NCI-H226 (cell line): ENCODE data around the gene RALGPS1.
"Not testable (repeated sequence)": the region's sequence is repeated elsewhere in the genome, so short reads cannot be mapped to it uniquely, and the experiment has no call there.

Source experiments
- DNase-seq: peaks from one replicate; pipeline ENCODE4 v3.0.0-alpha.2; 2015

Gene RALGPS1

DNA sequence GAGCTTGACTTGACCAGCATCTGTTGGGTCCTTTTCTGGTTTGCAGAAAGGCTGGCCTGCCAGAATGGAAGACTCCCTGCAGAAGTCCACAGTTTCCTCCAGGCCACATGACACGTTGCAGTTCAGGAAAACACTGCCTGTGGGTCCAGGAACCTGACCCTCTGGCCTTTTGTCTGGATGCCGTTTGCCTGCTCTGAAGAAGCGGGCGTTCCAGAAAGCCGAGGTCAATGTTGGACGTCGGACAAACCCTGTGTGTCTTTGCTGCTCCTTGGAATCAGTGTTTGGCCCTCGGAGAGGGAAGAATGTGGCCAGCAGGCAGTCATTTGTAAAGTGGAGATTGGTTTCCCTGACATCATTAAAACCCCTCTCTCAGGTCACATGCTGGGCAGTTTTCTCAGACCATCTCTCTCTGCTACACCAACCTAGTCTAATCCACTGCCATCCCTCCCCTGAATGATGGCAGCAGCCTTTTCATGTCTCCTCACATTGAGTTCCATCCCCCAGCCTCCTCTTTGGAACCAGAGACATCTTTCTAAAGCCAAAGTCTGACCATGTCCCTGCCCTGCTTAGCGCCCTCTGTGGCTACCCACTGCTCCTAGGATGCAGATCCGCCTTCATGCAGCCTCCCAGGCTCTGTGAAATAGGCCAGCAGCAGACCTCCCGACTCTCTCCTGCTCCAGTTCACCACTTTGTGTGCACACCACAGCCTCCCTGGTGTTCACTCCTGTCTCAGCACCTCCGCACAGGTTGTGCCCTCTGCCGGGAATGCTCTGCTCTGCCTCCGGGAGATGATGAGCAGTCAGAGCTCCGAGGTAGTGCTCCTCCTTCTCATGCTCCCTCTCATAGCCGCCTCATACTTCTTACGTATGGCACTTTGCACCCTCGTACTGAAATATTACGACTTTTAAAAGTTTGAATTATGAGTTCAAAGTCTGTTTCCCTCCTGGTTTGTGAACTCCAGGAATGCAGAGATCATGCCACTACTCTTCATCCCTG, 75.6 kb downstream of the RALGPS1 start:
- DNase-seq, result no peak

DNA sequence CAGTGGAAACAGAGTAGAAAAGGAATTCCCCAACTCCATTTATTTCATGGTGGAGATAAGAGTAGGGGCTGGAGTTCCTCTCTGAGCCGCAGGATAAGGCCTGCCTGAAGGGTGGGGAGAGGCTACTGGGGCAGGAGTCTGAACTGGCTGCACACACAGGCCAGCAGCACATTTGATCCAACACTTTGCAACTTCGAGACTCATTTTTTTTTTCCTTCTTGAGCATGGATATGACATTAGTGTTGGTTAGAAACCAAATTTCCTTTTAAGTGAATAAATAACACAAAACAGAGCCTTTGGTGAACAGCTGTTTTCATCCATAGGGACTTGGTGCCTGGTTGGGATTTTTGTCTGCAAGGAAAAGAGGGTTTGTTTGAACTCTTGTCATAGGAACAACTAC, 76.6 kb downstream of the RALGPS1 start:
- no peak for DNase-seq

DNA sequence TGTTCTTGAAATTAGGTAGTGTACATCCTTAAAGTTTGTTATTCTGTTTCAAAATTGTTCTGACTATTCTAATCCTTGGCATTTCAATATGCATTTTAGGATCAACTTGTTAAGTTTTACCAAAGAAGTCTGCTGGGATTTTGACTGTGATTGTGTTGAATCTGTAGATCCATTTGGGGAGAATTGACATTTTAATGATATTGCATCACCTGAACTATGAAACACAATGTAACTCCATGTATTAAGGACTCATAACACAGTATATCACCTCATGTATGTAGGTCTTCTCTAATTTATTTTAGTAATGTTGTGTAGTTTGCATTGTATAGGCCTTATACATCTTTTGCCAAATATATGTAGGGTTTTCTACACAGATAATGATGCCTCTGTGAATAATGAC, 77.8 kb downstream of the RALGPS1 start:
- DNase-seq, result no peak

DNA sequence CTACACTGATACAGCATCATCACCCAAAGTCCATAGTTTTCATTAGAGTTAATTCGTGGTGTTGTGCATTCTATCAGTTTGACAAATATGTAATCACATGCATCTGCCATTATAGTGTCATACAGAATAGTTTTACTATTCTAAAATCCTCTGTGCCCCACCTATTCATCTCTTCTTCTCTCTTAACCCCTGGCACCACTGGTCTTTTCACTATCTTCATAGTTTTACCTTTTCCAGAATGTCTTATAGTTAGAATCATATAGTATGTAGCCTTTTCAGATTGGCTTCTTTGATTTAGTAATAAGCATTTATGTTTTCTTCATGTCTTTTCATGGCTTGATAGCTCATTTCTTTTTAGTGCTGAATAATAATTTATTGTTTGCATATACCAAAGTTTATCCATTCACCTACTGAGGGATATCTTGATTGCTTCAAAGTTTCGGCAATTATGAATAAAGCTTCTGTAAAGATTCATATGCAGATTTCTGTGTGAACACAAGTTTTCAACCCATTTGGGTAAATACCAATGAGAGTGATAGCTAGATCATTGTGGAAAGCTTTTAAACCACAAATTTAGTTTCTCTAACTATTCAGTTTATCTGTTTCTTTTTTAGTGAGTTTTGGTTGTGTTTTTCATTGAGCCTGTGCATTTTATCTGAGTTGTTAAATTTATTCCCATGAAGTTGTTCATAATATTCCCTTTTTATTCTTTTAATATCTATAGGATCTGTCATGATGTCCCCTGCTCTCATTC, 84.9 kb downstream of the RALGPS1 start:
- no peak for DNase-seq

DNA sequence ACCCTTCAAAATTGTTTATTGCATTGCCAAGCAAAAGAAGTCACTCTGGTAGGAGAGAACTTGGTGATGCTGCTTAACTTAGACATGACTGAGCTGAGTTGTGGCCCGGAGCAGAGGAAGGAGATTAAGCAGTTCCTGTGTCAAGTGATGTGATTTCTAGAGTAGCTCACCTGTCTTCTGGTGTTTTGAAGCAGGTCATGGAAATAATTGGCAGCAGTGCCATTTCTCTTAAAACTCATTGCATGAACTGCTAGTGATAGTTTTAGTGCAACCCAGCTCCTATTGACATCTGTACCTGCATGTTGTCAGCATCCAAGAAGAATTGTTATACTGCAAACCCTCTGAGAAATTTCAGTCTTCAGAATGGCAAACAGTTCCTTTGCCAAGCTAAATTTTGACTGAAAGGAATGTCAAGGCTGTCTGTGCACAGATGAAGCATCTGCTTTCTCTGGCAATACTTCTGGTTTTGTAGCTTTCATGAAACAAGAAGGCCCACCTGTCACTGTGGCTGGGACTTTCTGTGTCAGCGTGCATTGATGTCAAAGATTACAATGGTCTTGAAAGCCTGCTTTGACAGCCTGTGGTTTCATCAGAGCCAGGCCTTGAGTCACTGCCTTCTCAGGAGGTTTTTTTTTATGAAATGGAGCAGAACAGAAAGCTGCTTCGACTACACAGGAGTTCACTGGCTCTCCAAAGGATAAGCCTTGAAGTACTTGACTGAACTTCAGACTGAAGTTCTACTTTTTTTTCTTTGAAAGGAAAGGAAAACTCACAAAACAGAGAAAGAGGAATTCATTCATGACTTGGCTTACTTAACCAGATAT, 90.6 kb downstream of the RALGPS1 start:
- DNase-seq, result no peak

DNA sequence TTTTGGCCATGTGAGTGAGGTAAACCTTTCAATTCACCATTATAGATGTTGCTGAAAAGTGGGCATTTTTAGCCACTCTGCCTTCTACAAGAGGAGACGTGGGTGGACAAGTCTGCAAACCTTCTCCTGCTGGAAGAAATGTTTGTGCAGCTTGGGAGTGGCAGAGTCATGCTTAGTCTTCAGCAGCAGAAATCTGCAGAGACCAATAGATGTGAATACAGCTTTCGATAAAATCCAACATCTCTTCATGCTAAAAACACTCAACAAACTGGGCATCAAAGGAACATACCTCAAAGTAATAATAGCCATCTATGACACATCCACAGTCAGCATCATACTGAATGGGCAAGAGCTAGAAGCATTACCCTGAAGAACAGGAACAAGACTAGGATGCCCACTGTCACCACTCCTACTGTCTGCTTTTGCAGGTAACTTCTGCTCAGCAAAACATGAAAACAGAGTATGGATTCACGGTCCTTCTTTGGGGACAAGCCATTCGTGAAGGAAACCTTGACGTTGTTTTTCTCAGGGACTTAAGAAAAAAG, 91.3 kb downstream of the RALGPS1 start:
- no peak for DNase-seq

DNA sequence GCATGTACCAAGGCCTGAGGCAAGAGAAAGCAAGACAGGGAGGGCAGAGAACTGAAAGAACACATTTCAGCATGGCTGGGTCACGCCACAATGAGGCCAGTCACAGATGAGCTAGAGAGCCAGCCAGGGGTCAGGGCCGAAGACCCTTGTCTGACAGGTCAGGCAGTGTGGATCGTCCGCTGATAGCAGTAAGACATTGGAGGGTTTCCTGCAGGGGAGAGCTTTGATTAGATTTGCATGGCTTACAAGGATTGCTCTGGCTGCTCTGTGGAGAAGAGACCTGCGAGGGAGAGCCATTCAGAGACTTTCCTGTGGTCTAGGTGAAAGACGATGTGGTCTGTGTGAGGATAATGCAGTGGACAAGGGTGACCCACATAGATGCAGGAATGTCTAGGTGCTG, 93.1 kb downstream of the RALGPS1 start:
- DNase-seq, result no peak

DNA sequence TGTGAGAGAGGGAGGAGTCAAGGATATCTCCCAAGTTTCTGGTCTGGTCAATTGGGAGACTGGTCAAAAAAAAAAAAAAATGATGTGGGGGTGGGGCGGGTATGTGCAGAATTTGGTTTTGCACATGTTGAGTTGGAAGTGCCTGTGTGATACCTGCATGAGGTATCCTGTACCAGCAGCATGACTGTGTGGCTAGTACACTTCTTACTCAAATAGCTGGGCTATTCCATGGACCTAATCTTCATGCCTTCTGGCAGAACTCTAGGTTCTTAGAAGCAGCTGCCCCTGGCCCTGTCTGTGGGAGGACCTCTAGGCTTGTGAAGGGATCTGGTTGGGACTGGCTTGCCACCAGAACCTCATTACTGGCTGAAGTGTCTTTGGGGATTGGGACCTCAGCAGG, 93.5 kb downstream of the RALGPS1 start:
- no peak for DNase-seq

DNA sequence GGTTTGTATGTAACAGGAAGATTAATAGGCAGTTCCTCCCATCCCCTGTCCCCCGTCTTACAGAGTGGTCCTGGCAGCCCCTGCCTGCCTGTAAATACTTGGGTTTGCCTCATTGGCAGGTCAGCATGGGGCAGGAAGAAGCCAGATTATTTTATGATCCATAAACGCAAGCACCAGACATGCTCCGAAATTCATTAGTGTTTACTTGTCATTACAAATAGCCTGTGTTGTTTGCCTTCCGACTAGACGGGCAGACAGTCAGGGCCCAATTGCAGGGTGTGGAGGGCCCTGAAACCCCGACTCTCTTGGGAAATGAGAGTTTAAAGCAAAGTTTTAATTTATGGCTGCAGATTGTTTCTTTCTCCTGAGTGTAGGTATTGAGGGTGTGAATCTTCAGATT, 97.2 kb downstream of the RALGPS1 start:
- no peak for DNase-seq

DNA sequence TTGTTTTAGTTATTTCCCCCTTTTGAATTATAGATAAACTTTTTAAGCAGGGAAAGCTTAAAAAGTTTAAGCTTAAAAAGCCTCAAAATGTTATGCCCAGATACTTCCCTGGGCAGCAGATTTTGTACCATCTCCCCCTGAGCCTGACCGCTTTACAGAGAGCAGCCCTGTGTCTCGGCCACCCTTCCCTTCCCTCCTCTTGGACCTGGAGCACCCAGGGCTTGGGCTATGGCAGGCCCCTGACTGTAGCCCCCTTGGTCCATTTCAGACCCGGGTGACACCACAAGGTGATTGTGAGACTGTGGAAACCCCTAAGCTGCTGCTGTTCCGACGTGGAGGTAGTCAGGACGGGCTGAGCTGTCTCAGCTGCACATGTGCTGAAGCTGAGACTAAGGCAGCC, 97.7 kb downstream of the RALGPS1 start:
- DNase-seq, result no peak

DNA sequence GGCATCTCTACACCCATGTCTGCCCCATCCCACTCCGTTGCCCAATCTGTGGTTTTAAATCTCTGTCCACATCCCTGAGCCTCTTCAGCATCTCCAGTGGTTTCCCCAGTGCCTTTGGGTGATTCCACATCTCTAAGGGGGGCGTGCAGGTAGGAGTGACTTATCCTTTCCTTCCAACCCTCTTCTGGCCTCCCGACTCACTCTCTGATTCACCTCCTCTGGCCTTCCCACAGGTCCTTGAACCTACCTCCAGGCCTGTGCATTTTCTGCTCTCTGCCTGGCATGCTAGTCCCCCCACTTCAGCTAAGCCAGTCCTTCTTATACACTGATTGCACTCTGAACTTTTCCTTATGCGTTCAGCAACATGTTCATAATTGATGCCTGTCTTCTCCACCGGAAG, 99.0 kb downstream of the RALGPS1 start:
- DNase-seq, result no peak

DNA sequence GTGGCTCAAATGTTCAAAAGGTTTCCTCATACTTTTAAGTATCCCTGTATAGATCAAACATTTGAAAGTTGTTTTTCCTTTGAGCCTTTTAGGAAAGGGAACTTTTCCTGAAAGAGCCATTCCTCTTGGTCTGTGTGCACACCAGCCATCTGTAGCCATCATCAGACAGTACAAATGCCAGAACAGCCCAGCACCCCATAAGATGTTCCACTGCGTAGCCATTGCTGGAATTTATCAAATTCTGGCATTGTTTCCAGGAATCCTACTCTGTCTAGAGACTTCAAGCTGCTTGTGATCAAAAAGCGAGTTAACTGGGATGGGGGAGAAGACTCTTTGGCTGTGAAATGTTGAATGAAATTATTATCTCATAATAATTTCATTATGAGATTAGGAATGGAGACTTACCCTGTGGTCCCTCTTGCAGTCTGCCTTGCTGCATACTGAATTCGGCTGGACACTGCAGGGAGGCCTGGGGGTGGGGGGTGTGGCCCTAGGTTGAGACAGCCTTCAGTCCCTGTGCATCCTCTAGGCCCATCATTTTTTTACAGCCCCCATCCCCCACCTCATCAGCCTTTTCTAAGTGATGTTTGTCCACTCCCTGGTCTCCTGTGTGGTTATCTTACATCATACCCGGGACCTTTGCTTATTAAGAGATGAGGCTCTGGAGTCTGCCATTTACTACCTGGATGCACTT, 99.8 kb downstream of the RALGPS1 start:
- no peak for DNase-seq

DNA sequence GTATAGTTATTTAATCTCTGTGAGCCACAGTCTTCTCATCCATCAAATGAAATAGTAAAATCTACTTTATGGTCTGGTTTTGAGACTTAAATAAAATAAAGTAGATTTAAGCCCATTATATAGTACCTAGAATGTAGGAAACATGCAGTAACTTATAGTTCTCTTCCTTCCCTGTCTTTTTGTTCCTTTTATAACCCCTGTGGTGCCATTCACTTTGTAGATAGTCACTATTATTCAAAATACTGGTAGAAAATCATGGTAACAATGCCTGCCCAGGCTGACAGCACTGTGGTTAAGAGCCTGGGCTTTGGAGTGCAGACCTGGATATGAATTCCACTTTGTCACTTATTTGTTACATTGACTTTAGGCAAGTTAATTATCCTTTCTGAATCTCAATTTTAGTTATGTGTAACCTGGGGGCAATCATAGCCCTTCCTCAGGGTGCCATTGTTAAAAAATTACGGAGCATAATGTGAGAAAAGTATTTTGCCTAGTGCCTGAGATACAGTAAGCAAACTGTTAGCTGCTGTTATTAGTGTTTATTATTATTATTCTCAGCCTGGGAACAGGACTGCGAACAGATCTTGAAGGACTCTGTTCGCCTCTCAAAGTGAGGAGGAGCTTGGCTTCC, 100.4 kb downstream of the RALGPS1 start:
- DNase-seq, result no peak

DNA sequence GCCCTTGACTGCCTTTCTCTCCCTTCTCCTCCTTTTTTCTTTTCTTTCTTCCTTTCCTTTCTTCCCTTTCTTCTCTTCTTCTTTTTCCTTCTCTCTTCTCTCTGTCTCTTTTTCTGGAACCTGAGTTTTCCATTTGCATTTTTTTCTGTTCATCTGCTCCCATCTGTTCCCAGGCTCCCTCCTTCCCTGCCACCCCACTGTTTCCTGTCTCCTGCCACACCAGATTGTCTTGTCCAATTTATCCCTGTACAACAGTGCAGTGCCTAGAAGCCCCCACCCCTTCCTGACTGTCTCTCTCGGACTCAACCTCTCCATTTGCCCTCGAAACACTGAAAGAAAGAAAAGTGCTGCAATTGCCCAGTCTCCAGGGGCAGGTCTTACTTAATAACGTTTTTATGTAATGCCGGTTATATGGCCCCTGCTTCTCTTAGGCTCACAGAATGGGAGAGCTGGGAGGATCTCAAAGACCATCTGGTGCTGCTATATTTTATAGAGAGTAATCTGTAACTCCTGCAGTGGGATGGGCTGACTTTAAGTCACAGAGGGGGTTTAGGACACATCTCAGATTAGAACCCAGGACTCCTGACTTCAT, 101.4 kb downstream of the RALGPS1 start:
- DNase-seq, result no peak

DNA sequence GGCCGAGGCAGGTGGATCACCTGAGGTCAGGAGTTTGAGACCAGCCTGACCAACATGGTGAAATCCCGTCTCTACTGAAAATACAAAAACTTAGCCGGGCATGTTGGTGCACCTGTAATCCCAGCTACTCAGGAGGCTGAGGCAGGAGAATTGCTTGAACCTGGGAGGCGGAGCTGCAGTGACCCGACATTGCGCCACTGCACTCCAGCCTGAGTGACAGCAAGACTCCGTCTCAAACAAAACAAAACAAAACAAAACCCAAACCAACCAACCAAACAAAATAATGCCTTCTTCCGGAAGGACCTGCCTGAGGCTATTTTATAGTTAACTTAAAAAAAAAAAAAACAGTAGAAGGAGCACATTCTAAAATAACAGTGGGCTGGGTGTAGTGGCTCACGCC, 103.4 kb downstream of the RALGPS1 start:
- not testable (repeated sequence) for DNase-seq

DNA sequence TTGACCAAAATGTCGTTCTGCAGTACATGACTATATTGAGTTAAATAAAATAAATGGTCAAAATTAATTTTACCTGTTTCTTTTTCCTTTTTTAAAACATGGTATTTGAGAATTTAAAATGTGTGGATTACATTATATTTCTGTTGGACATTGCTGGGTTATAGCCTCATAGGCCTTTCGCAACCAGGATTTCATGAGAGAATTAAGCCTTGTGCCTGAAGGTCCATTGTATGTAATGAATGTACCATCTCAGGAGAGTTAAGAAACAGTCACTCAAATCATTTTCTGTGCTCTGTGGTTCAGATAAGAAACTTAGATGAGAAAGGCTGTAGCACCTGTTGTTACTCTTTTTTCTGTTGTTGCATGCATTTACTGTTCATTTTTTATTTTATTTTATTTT, 104.4 kb downstream of the RALGPS1 start:
- no peak for DNase-seq

DNA sequence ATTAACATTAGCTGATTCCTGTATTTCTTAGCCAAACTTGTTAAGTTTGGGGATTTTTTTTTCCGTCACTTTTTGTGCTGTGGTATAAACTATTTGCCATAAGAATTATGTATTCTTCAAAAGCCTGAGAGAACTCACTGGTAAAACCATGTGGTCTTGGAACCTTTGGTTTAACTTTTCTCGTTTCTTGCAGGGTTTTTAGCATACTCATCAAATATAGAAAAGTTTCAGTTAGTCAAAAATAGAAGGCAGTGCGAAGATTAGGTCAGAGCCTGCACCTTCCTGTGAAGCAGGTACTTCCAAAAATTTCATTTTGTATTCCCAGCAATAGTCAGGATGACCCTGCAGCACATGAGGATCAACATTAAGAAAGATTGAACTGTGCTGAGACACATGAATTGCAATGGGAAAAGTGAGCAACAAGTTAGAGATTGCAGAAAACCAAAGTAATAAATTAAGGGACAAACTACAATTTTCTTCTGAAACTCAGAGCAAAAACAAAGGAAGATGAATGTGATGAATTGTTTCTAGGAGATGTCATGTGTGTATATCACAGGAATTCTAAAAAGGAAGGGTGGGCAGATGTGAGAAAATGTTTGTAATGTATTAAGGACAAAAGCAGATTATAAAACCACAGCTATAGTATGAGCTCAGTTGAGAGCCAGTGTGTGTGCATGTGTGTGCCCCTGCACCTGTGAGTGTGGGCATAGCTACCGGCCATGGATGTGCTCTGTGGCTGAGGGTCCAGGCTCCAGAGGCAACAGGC, 105.6 kb downstream of the RALGPS1 start:
- DNase-seq, result no peak

DNA sequence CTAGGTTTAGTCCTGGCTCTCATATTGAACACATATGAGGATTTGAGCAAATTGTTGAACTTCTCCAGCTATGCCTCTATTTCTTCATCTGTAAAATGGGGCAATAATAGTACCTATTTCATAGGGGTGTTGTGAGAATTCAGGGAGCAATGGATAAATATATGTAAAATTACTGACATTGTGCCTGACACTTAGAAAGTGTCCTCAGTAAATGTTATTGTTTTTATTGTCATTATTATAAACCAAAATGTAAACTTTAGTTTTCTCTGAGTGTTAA, 106.2 kb downstream of the RALGPS1 start:
- no peak for DNase-seq

DNA sequence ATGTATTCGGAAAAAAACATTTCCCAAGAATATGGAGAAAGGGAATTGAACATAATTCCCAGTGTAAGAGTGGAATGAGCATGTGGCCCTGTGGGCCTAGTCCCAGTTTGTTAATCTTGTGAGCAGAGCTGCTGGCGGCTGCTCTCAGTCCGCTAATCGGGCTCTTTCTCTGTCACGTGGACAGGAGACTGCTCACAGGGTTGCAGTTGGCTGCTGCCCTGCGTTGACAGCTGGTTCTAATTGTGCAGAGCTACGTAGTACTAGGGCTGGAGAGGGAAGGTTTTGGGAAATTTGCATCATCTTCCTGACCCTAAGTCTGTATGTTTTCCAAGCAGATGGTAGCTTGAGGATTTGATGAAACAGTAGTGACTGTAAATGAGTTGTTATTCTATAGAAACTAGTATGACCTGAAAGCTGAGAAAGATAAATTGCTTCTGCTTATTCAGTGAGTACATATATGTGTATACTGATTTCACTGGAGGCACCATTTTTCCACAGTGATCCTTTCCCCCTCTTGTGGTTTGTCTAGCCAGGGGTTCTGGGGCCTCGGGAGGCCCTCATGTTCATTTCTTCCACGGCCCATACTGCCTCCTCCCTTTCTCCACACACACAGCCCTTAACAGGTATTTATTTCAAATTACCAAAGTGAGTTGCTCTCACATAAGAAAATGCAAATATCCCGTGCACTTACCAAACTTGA, 107.2 kb downstream of the RALGPS1 start:
- DNase-seq, result no peak
